Measurements from ENCODE around the gene SMG6. TPM values are rescaled to one million over a fixed set of nuclear protein-coding genes. Genes with fewer than 3 reads are reported as not detected.
A peak's percentile ranks its signal among the peaks of the same experiment; 100 is the strongest.
"Not testable (repeated sequence)": the region's sequence is repeated elsewhere in the genome, so short reads cannot be mapped to it uniquely, and the experiment has no call there.

SMG6 gene
- total RNA-seq, 1 donor = 49.3 TPM

DNA sequence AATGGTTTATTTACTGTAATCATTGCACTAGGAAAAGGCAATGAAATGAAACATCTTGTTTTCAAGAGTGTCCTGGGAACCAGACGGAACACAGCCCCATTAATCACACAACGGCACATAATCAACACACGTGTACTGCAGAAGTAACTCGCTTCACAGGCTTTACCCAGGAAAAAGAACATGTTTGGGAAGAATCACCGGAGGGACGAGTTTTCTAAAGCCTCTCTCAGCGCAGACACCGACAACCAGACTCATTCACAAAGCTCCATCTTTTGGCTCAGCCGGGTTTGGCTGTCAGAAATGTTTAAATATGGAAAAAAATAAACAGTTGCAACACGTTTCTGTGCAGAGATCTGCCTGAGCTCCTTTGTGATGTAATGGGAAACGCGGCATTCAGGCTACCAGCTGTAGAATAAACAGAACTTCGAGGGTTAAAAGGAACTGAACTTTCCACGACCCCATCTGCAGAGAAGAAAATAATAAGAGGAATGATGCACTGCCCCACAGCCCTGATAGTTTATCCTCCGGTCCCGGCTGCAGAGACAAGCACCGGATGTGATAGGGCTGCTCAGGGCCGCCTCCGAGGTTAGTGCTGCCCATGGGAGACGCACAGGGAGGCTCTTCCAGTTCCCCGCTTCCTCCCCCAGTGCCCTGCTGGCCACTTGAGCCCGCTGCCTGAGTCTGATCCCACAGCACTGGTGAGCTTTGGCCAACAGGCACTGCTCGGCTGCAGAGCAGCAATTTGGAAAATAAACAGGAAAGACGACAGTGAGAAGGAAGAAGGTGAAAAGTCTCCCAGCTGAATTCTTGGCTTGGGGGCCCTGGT lies 128.9 kb downstream of the SMG6 start:
- H3K4me3 ChIP-seq (ENCODE audit: low read depth, low read length) = peak overlapping the region; percentile 9
- DNase-seq (ENCODE audit: low read depth) = peak; percentile 95
- TF ChIP-seq, protein P1, sequence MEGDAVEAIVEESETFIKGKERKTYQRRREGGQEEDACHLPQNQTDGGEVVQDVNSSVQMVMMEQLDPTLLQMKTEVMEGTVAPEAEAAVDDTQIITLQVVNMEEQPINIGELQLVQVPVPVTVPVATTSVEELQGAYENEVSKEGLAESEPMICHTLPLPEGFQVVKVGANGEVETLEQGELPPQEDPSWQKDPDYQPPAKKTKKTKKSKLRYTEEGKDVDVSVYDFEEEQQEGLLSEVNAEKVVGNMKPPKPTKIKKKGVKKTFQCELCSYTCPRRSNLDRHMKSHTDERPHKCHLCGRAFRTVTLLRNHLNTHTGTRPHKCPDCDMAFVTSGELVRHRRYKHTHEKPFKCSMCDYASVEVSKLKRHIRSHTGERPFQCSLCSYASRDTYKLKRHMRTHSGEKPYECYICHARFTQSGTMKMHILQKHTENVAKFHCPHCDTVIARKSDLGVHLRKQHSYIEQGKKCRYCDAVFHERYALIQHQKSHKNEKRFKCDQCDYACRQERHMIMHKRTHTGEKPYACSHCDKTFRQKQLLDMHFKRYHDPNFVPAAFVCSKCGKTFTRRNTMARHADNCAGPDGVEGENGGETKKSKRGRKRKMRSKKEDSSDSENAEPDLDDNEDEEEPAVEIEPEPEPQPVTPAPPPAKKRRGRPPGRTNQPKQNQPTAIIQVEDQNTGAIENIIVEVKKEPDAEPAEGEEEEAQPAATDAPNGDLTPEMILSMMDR (IDR thresholded peaks at IDR 0.05; ENCODE audit: insufficient read depth, low read length) = peak; percentile 39

DNA sequence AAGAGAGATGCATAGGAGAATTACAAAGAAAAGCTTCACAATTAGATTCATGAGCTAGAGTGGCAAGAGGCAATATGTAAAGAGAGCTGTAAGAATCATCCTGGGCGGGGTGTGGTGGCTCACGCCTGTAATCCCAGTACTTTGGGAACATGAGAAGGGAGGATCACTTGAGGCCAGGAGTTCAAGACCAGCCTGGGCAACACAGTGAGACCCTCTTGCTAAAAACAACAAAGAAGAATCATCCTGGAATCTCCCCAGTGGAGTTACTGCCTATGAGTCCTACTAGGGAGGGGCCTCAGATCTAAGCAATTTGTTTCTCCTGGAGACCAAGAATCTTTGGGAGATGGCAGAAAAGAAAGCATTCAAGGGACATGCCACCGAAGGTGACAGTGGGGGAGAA lies 129.6 kb downstream of the SMG6 start:
- peak; percentile 59 for DNase-seq (ENCODE audit: low read depth)
- TF ChIP-seq, protein P1 (IDR thresholded peaks at IDR 0.05; ENCODE audit: insufficient read depth, low read length) = no peak
- H3K4me3 ChIP-seq (ENCODE audit: low read depth, low read length) = no peak overlapping the region

DNA sequence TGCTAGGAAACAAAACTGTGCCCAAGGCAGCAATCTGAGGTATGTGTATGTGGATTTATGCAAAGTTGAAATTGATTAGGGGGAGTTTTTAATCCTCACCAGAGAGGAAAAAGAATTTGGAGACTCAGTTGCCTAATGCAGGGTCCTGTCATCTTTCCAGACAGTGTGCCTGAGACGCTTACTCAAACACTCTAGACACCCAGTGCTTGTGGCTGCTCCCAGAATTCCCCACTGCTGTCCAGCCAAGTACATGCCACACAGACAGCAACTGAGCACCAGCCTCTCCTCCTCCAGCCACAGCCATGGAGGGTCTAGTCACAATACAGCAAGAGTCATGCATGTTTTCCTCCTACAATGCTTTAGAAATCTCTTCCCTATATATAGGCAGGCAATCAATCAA lies 130.6 kb downstream of the SMG6 start:
- TF ChIP-seq, protein P1 (IDR thresholded peaks at IDR 0.05; ENCODE audit: insufficient read depth, low read length) = no peak
- H3K4me3 ChIP-seq (ENCODE audit: low read depth, low read length) = no peak overlapping the region
- DNase-seq (ENCODE audit: low read depth) = peak; percentile 56

DNA sequence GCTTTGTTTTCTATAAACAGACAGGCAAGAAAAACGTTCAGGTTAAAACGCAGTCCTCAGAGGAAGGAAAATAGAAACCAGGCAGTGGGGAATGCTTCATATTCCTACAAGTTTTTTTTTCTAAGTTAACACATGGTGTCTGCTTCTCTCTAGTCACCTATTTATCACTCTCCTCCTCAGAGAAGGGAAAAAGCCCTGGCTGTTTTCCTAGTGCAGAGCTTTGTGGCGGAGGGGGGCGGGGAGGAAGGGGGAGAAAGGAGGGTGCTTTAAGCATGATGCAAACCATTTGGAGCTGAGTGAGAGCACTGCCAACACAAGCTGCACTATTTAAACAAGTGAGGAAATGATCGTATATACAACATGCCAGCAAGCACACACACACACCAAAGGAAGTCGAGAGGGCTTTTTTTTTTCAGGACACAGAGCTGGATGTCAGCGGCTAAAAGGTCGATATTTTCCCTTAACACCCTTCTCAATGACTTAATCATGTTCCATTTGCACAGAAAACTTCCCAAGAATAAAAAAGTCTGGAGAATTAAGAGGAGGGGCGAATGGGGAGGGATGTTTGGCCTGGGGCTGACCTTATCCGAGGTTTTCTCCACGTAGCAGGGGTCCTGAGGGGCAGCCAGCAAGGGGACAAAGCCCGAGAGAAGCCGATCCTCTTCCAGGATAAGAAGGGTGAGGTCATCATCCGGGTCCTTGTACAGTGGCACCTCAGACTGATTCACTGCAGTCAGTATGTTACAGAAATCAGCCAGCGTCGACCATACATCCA lies 131.3 kb downstream of the SMG6 start:
- H3K4me3 ChIP-seq (ENCODE audit: low read depth, low read length) = peak overlapping the region; percentile 47
- TF ChIP-seq, protein P1 (IDR thresholded peaks at IDR 0.05; ENCODE audit: insufficient read depth, low read length) = no peak
- peak; percentile 99 for DNase-seq (ENCODE audit: low read depth)

GRCh38 chr17:2171702-2172076 lies 131.9 kb downstream of the SMG6 start:
- no peak for DNase-seq (ENCODE audit: low read depth)
- H3K4me3 ChIP-seq (ENCODE audit: low read depth, low read length) = peak overlapping the region; percentile 47
- TF ChIP-seq, protein P1 (IDR thresholded peaks at IDR 0.05; ENCODE audit: insufficient read depth, low read length) = no peak

DNA sequence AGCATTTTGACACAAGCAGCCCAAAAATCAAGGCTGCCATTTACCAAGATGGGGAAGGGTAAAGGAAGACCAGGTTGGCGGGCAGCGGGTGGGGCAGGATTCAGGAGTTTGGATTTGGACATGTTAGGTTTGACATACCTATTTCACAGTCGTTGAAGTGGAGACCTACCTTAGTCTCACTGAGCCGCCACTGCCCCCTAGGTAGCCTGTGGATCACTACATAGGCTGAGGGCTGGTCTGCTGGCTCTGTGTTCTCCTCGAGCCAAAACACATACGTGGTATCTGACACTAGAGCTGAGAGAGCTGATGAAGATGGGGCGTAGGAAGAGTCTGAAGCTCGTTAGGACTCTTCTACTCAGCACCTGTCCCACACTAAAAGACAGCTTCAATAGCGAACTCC lies 133.6 kb downstream of the SMG6 start:
- DNase-seq (ENCODE audit: low read depth) = no peak
- TF ChIP-seq, protein P1 (IDR thresholded peaks at IDR 0.05; ENCODE audit: insufficient read depth, low read length) = no peak
- no peak overlapping the region for H3K4me3 ChIP-seq (ENCODE audit: low read depth, low read length)

DNA sequence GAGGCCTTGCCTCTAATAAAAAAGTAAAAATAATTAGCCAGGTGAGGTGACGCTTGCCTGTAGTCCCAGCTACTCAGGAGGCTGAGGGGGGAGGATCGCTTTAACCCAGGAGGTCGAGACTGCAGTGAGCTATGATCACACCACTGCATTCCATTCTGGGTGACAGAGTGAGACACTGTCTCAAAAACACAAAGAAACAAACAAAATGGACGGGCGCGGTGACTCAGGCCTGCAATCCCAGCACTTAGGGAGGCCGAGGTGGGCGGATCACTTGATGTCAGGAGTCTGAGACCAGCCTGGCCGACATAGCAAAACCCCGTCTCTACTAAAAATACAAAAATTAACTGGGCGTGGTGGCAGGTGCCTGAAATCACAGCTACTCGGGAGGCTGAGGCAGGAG lies 137.9 kb downstream of the SMG6 start:
- not testable (repeated sequence) for H3K4me3 ChIP-seq (ENCODE audit: low read depth, low read length); DNase-seq (ENCODE audit: low read depth)
